OCI-LY3 (cell line): ENCODE data around the gene CD151.

Experiments
- H2AFZ ChIP-seq: fragments of 200-600, 300-600 bp; shearing (Covaris generic); 2 replicates; pipeline ENCODE4 v1.6.0; 2014; ENCODE audit warnings: antibody characterized with exemption, low read depth, low read length
- H3K27ac ChIP-seq: fragments of 200-600, 300-600 bp; sonication (generic); 2 replicates; pipeline ENCODE4 v1.5.1; 2014; ENCODE audit warnings: mild to moderate bottlenecking, low read length, moderate library complexity, mixed read lengths
- H3K27me3 ChIP-seq: fragments of 200-600, 300-600 bp; sonication (generic); 2 replicates; pipeline ENCODE4 v1.6.1; 2014; ENCODE audit warnings: low read depth, low read length, mixed read lengths
- H3K36me3 ChIP-seq: fragments of 200-600, 300-600 bp; sonication (generic); replicated peaks from 2 replicates; pipeline ENCODE3; 2014; ENCODE audit warnings: low read depth, low read length, mixed read lengths
- H3K4me1 ChIP-seq: fragments of 300-600, 200-600 bp; sonication (generic); 2 replicates; pipeline ENCODE4 v1.6.1; 2014; ENCODE audit warnings: low read length, mixed read lengths
- H3K4me2 ChIP-seq: fragments of 200-600, 300-600 bp; sonication (generic); 2 replicates; pipeline ENCODE4 v1.6.1; 2014; ENCODE audit warnings: low read length, mixed read lengths
- H3K4me3 ChIP-seq: fragments of 300-600, 200-600 bp; sonication (generic); 2 replicates; pipeline ENCODE4 v1.5.1; 2014; ENCODE audit warnings: antibody characterized with exemption, mild to moderate bottlenecking, low read length, moderate library complexity
- H3K79me2 ChIP-seq: fragments of 300-600, 200-600 bp; shearing (Covaris generic); 2 replicates; pipeline ENCODE4 v1.6.1; 2014; ENCODE audit warnings: mild to moderate bottlenecking, low read length, mixed read lengths
- H3K9ac ChIP-seq: fragments of 300-600, 200-600 bp; shearing (Covaris generic); 2 replicates; pipeline ENCODE4 v1.6.0; 2014; ENCODE audit warnings: mild to moderate bottlenecking, low read length, moderate library complexity
- H3K9me3 ChIP-seq: fragments of 200-600, 300-600 bp; shearing (Covaris generic); 2 replicates; pipeline ENCODE4 v1.6.1; 2014; ENCODE audit warnings: low read length, mixed read lengths; ENCODE audit not compliant: insufficient read depth
- H4K20me1 ChIP-seq: fragments of 200-600, 300-600 bp; sonication (generic); 2 replicates; pipeline ENCODE4 v1.6.1; 2016; ENCODE audit warnings: low read length, mixed read lengths; ENCODE audit not compliant: insufficient read depth
- EZH2phosphoT487 ChIP-seq: fragments of 200-600 bp; shearing (Covaris generic); IDR thresholded peaks from 2 replicates; pipeline ENCODE4 v1.6.1; 2018; ENCODE audit warnings: antibody characterized with exemption, mixed run types, low read depth
- TF ChIP-seq, protein P1 (sequence below): fragments of 200-600, 300-600 bp; sonication (generic); IDR thresholded peaks from 2 replicates; pipeline ENCODE4 v1.5.1; 2014; ENCODE audit warnings: antibody characterized with exemption, low read length, low read depth

CD151 gene

DNA sequence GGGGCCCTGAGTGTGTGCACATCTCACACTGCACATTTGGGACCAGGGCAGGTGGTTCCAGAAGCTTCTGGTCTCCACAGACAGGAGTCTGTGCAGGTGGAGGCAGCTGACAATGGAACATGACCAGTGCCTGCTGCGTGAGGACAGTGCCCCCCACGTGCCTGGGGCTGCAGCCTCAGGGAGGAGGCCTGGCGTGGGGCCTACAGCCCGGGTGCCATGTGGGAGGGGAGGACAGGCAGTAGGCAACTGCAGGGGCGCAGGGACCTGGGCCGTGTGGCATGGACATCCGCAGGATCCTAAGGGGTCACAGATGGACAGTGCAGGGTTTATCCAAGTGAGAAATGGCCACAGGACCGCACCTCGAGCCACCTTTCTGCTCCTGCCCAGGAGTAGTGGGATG lies 38.7 kb downstream of the CD151 start:
- Histone ChIP-seq H3K9ac (no peak overlapping the region), H3K27me3 (no peaks in the 10 kb centered on the region), H3K79me2 (no peaks in the 10 kb centered on the region), H3K4me3 (no peak overlapping the region), H3K9me3 (no peaks in the 10 kb centered on the region), H3K27ac (no peak overlapping the region), H3K4me1 (no peaks in the 10 kb centered on the region), H3K4me2 (no peak overlapping the region), H2AFZ (no peak overlapping the region), H4K20me1 (peaks cover 3% of the 10 kb centered on the region; the same call in 1 of the 2 replicates), H3K36me3 (no peaks in the 10 kb centered on the region)
- TF ChIP-seq EZH2phosphoT487: no peak
- TF ChIP-seq, protein P1, sequence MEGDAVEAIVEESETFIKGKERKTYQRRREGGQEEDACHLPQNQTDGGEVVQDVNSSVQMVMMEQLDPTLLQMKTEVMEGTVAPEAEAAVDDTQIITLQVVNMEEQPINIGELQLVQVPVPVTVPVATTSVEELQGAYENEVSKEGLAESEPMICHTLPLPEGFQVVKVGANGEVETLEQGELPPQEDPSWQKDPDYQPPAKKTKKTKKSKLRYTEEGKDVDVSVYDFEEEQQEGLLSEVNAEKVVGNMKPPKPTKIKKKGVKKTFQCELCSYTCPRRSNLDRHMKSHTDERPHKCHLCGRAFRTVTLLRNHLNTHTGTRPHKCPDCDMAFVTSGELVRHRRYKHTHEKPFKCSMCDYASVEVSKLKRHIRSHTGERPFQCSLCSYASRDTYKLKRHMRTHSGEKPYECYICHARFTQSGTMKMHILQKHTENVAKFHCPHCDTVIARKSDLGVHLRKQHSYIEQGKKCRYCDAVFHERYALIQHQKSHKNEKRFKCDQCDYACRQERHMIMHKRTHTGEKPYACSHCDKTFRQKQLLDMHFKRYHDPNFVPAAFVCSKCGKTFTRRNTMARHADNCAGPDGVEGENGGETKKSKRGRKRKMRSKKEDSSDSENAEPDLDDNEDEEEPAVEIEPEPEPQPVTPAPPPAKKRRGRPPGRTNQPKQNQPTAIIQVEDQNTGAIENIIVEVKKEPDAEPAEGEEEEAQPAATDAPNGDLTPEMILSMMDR: no peak

DNA sequence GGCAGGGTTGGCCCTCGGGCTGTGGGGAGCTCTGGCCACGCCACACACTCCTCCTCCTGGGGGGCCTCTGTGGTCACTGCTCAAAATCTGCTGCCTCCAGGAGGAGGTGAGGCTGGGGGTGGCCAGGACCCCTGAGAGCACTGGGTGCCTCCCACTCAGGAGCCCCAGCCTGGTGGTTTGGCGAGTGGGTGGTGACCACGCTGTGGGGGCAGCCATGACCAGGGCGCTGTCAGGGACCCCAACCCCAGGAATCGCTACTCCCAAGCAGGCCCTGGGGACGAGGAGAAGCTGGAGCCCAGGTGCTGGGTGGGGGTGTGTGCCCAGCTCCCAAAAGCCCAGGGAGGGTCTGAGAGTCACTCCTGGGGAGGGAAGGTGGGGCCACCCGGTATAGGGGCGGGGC lies 40.0 kb downstream of the CD151 start:
- H4K20me1 ChIP-seq: peaks cover 3% of the 10 kb centered on the region; the same call in 1 of the 2 replicates
- TF ChIP-seq, protein P1: no peak
- no peak for TF ChIP-seq EZH2phosphoT487
- no peaks in the 10 kb centered on the region for H3K9me3 ChIP-seq
- H3K27ac ChIP-seq: no peak overlapping the region
- H3K36me3 ChIP-seq: no peaks in the 10 kb centered on the region
- no peak overlapping the region for H2AFZ ChIP-seq
- H3K9ac ChIP-seq: no peak overlapping the region
- H3K27me3 ChIP-seq: no peaks in the 10 kb centered on the region
- H3K4me2 ChIP-seq: no peak overlapping the region
- no peak overlapping the region for H3K4me3 ChIP-seq
- H3K4me1 ChIP-seq: no peaks in the 10 kb centered on the region
- no peaks in the 10 kb centered on the region for H3K79me2 ChIP-seq

DNA sequence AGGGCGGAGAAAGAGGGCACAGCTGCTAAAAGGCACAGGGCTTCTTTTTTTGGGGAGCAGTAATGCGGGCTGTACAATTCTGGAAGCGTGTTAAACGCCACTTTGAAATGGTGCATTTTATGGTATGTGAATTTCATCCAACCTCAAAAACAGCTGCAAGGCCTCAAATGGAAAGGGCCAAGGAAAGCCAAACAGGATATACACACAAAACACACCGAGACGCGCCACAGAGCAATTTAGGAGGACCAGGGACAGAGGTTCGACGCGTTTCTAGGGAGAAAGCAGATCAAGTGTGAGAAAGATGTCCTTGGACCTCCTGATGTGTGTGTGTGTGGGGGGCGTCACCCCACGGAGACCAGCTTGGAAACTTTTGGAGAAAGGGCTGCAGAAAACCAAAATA lies 41.0 kb downstream of the CD151 start:
- Histone ChIP-seq H3K4me1 (no peaks in the 10 kb centered on the region), H3K4me3 (no peak overlapping the region), H4K20me1 (peaks cover 3% of the 10 kb centered on the region; the same call in 1 of the 2 replicates), H3K9ac (no peak overlapping the region), H3K9me3 (no peaks in the 10 kb centered on the region), H3K36me3 (no peaks in the 10 kb centered on the region), H3K27ac (no peak overlapping the region), H2AFZ (no peak overlapping the region), H3K4me2 (no peak overlapping the region), H3K79me2 (no peaks in the 10 kb centered on the region), H3K27me3 (no peaks in the 10 kb centered on the region)
- no peak for TF ChIP-seq EZH2phosphoT487
- TF ChIP-seq, protein P1: no peak

DNA sequence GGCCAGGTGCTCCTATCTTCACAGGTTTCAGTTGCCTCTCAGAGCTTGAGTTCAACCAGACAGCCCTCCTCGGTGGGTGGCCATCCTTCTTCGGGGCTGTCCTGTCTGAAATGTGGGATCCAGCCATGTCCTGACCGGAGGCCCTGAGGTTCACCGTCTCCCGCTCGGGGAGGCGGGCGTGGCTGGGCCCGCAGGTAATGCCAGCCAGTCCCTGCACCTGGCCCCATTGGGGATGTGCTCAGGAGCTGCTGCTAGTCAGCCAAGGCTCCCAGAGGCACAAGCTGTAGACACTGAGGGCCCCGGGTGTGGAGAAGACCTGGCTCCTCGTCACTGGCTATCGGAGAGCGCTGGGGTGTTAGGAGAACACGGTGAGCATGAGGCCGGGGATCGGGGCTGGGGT lies 42.5 kb downstream of the CD151 start:
- H4K20me1 ChIP-seq: peaks cover 3% of the 10 kb centered on the region; the same call in 1 of the 2 replicates
- no peak for TF ChIP-seq EZH2phosphoT487
- TF ChIP-seq, protein P1: no peak

More for the DNA sequence above, 42.5 kb downstream of the CD151 start:
- Histone ChIP-seq H3K4me2 (no peak overlapping the region), H3K9ac (no peak overlapping the region), H3K4me1 (no peaks in the 10 kb centered on the region), H2AFZ (no peak overlapping the region), H3K4me3 (no peak overlapping the region), H3K9me3 (no peaks in the 10 kb centered on the region), H3K36me3 (peaks cover 2% of the 10 kb centered on the region), H3K79me2 (no peaks in the 10 kb centered on the region), H3K27me3 (no peaks in the 10 kb centered on the region), H3K27ac (no peak overlapping the region)
